ENCODE results near the gene CNTN4. TPM values are rescaled to one million over a fixed set of nuclear protein-coding genes. Genes with fewer than 3 reads are reported as not detected.

Gene CNTN4
- total RNA-seq, 1 experiment from 2014 or later = 5.7 TPM

GRCh38 chr3:2568156-2568555, 469.5 kb downstream of the CNTN4 start:
- H3K4me1 ChIP-seq (ENCODE audit: insufficient read depth, low read length, poor library complexity, severe bottlenecking) = no peaks in the 10 kb centered on the region
- H3K4me3 ChIP-seq (ENCODE audit: low read depth, low read length, poor library complexity, severe bottlenecking) = no peak overlapping the region
- no peak overlapping the region for H3K27ac ChIP-seq (ENCODE audit: low read depth, low read length, poor library complexity, severe bottlenecking)
- TF ChIP-seq CTCF (conservative IDR thresholded peaks at IDR 0.05; ENCODE audit: low read depth, low read length) = no peak
- no peak for TF ChIP-seq EZH2 (IDR thresholded peaks at IDR 0.05; ENCODE audit: borderline replicate concordance, low read depth, low read length, poor library complexity, severe bottlenecking)
- ChIA-PET POLR2A (ENCODE audit: low non-redundant PET) (no interaction called here), CTCF (no interaction called here)
- H3K36me3 ChIP-seq (ENCODE audit: insufficient read depth, low read length, poor library complexity, severe bottlenecking) = no peaks in the 10 kb centered on the region
- DNase-seq (ENCODE audit: low spot score) = no peak
- no TSS peak for BruUV-seq (replicated peaks)
- intact Hi-C loops (cut with micrococcal nuclease; ENCODE audit: unreplicated experiment) = no loop called here
- no peaks in the 10 kb centered on the region for H3K9me3 ChIP-seq (ENCODE audit: low read depth, low read length, poor library complexity, severe bottlenecking)
- H3K27me3 ChIP-seq (replicated peaks; ENCODE audit: insufficient read depth, low read depth, low read length, poor library complexity) = no peaks in the 10 kb centered on the region

DNA sequence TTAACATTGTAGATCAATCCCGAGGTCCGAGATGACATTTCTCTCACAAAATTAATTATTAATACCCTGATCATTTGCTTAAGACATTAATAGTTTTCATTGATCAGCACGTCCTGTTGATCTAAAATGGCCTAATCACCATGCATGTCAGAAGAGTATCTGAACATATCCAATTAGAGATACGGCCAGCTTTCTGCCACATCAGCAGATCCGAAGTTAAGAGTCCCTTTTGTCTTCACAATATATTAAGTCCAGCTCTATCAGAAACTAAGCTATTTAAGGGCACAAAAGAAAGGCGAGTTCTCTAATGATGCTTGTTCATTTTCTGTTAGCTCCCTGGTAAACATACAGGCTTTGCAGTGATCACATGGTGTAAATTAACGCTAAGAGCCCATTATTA, 470.3 kb downstream of the CNTN4 start:
- H3K4me3 ChIP-seq (ENCODE audit: low read depth, low read length, poor library complexity, severe bottlenecking) = no peak overlapping the region
- intact Hi-C loops (cut with micrococcal nuclease; ENCODE audit: unreplicated experiment) = no loop called here
- BruUV-seq (replicated peaks) = no TSS peak
- no peak for TF ChIP-seq EZH2 (IDR thresholded peaks at IDR 0.05; ENCODE audit: borderline replicate concordance, low read depth, low read length, poor library complexity, severe bottlenecking)
- no peak for TF ChIP-seq CTCF (conservative IDR thresholded peaks at IDR 0.05; ENCODE audit: low read depth, low read length)
- no peaks in the 10 kb centered on the region for H3K4me1 ChIP-seq (ENCODE audit: insufficient read depth, low read length, poor library complexity, severe bottlenecking)
- H3K9me3 ChIP-seq (ENCODE audit: low read depth, low read length, poor library complexity, severe bottlenecking) = peaks cover 6% of the 10 kb centered on the region
- H3K27ac ChIP-seq (ENCODE audit: low read depth, low read length, poor library complexity, severe bottlenecking) = no peak overlapping the region
- no peaks in the 10 kb centered on the region for H3K36me3 ChIP-seq (ENCODE audit: insufficient read depth, low read length, poor library complexity, severe bottlenecking)
- no peaks in the 10 kb centered on the region for H3K27me3 ChIP-seq (replicated peaks; ENCODE audit: insufficient read depth, low read depth, low read length, poor library complexity)
- ChIA-PET CTCF (no interaction called here), POLR2A (ENCODE audit: low non-redundant PET) (no interaction called here)
- no peak for DNase-seq (ENCODE audit: low spot score)

GRCh38 chr3:2577571-2577970, 478.9 kb downstream of the CNTN4 start:
- no peaks in the 10 kb centered on the region for H3K27me3 ChIP-seq (replicated peaks; ENCODE audit: insufficient read depth, low read depth, low read length, poor library complexity)
- no peak for DNase-seq (ENCODE audit: low spot score)
- intact Hi-C loops (cut with micrococcal nuclease; ENCODE audit: unreplicated experiment) = no loop called here
- ChIA-PET CTCF (no interaction called here), POLR2A (ENCODE audit: low non-redundant PET) (no interaction called here)
- no peak overlapping the region for H3K27ac ChIP-seq (ENCODE audit: low read depth, low read length, poor library complexity, severe bottlenecking)
- H3K4me3 ChIP-seq (ENCODE audit: low read depth, low read length, poor library complexity, severe bottlenecking) = no peak overlapping the region
- no peaks in the 10 kb centered on the region for H3K4me1 ChIP-seq (ENCODE audit: insufficient read depth, low read length, poor library complexity, severe bottlenecking)
- BruUV-seq (replicated peaks) = no TSS peak
- no peaks in the 10 kb centered on the region for H3K36me3 ChIP-seq (ENCODE audit: insufficient read depth, low read length, poor library complexity, severe bottlenecking)
- TF ChIP-seq CTCF (conservative IDR thresholded peaks at IDR 0.05; ENCODE audit: low read depth, low read length) = no peak
- TF ChIP-seq EZH2 (IDR thresholded peaks at IDR 0.05; ENCODE audit: borderline replicate concordance, low read depth, low read length, poor library complexity, severe bottlenecking) = no peak
- peaks cover 9% of the 10 kb centered on the region for H3K9me3 ChIP-seq (ENCODE audit: low read depth, low read length, poor library complexity, severe bottlenecking)

Measured in A673 (cell line).